Fibroblast of the aortic adventitia (primary cell): ENCODE results near the gene PDE6B. TPM values are rescaled to one million over a fixed set of nuclear protein-coding genes. Genes with fewer than 3 reads are reported as not detected.

Source experiments
- DNase-seq: peaks from one replicate; pipeline ENCODE4 v3.0.0-alpha.2; 2010; ENCODE audit warnings: low read depth
- H3K4me3 ChIP-seq: 2 replicates; pipeline ENCODE4 v1.5.1; 2011; ENCODE audit warnings: low read depth, mild to moderate bottlenecking, control low read depth, low read length, moderate library complexity
- CTCF ChIP-seq: IDR thresholded peaks from 2 replicates; pipeline ENCODE4 v1.5.1; 2011; ENCODE audit warnings: mild to moderate bottlenecking, low read length, control low read depth, inconsistent platforms; ENCODE audit not compliant: insufficient read depth
- total RNA-seq: library from RNA; depleted of rRNA; stranded (reverse); fragments of >200 nt; gene quantifications from 2 replicates; pipeline ENCODE4 v1.2.3, GENCODE V29; 2012; ENCODE audit warnings: low replicate concordance

The PDE6B gene
- total RNA-seq, 1 donor = not detected

GRCh38 chr4:601612-602558, 23.5 kb upstream of the PDE6B start:
- no peak for DNase-seq
- TF ChIP-seq CTCF = no peak
- no peak overlapping the region for H3K4me3 ChIP-seq

GRCh38 chr4:602559-602942, 22.8 kb upstream of the PDE6B start:
- TF ChIP-seq CTCF = no peak
- no peak overlapping the region for H3K4me3 ChIP-seq
- DNase-seq = no peak

- TF ChIP-seq CTCF = no peak
- H3K4me3 ChIP-seq = no peak overlapping the region
- no peak for DNase-seq
Observed at GRCh38 chr4:604131-604530, 21.2 kb upstream of the PDE6B start.

- TF ChIP-seq CTCF = no peak
- no peak for DNase-seq
- no peak overlapping the region for H3K4me3 ChIP-seq
Observed at GRCh38 chr4:605702-606425, 19.5 kb upstream of the PDE6B start.

GRCh38 chr4:608236-608635, 17.1 kb upstream of the PDE6B start:
- no peak overlapping the region for H3K4me3 ChIP-seq
- no peak for DNase-seq
- TF ChIP-seq CTCF = no peak

GRCh38 chr4:609400-610050, 15.8 kb upstream of the PDE6B start:
- no peak for TF ChIP-seq CTCF
- no peak for DNase-seq
- no peak overlapping the region for H3K4me3 ChIP-seq
